ENCODE measurements around the gene NREP.

The NREP gene

DNA sequence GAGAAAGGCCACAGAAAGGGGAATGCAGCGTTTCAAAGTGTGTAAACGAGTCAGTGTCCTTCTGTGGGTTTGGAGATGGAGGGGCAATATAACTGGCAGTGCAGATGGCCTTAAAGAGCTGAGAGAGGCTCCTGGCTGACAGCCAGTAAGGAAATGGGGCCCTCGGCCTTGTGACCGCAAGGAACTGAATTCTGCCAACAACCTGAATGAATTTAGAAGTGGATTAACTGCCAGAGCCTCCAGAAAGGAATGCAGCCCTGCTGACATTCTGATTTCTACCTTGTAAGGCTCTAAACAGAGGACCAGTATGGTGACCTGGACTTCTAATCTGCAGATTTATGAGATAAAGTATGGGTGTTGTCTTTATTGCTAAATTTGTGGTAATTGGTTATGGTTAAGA is 17.5 kb upstream of the NREP start:
- TF ChIP-seq CTCF (IDR thresholded peaks at IDR 0.05; ENCODE audit: borderline replicate concordance, extremely low read depth, low read length, poor library complexity, severe bottlenecking) = no peak
- no peak for TF ChIP-seq EZH2 (IDR thresholded peaks at IDR 0.05; ENCODE audit: borderline replicate concordance, low read depth, low read length, severe bottlenecking)
- Histone ChIP-seq H3K36me3 (ENCODE audit: insufficient read depth, low read length) (no peaks in the 10 kb centered on the region), H3K4me3 (ENCODE audit: low read depth in 1 of 2, low read length in 2 of 2) (peak overlapping the region in 1 of 2 experiments; percentile 12; a peak in 1 of 4 replicates), H4K20me1 (ENCODE audit: insufficient read depth, low read length) (no peaks in the 10 kb centered on the region), H3K27ac (ENCODE audit: low read length) (peak overlapping the region; percentile 94), H3K4me1 (ENCODE audit: insufficient read depth, low read length) (peaks cover 79% of the 10 kb centered on the region), H3K4me2 (ENCODE audit: insufficient read depth, low read length) (peak overlapping the region; percentile 52), H3K79me2 (ENCODE audit: insufficient read depth, low read length) (no peaks in the 10 kb centered on the region), H3K27me3 (ENCODE audit: insufficient read depth, low read length, poor library complexity) (no peaks in the 10 kb centered on the region), H3K9me3 (ENCODE audit: insufficient read depth, low read length, severe bottlenecking) (no peaks in the 10 kb centered on the region), H3K9ac (ENCODE audit: low read depth, low read length) (peak overlapping the region; percentile 58), H2AFZ (ENCODE audit: low read depth, low read length) (peak overlapping the region; percentile 7; the same call in 1 of the 2 replicates)
- peak; percentile 92 for DNase-seq
- ATAC-seq (ENCODE audit: insufficient read depth, low read depth) = peak; percentile 86

DNA sequence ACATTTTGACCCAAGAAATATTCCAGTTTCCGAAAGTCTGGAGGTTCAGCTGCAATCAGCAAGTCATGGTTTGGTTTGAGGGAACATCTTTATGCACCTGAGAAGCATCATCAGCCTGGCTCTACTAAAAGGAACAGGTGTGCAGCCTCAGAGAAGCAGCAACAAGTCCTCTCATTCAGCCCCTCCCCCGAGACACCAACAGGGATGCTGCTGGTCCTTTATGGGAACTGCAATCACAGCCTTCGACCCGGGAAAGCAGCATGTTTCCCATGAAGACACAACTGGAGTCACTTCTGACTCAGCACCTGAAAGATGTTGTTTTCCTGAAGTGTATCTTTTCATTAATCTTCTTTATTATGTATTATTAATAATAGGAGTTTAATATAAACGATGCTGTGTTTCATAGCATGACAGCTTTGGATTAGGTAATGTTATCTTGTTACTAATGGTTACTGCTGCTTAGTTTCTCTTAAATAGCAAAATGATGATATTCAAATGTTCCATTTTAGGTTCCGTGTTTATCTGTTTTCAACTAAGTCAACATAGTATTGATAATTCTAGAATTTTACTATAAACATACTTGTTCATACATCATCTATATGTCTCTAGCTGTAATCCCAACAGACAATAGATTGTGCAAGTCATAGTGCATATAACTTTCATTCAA is 15.6 kb upstream of the NREP start:
- H3K9me3 ChIP-seq (ENCODE audit: insufficient read depth, low read length, severe bottlenecking) = no peaks in the 10 kb centered on the region
- TF ChIP-seq CTCF (IDR thresholded peaks at IDR 0.05; ENCODE audit: borderline replicate concordance, extremely low read depth, low read length, poor library complexity, severe bottlenecking) = no peak
- H3K79me2 ChIP-seq (ENCODE audit: insufficient read depth, low read length) = no peaks in the 10 kb centered on the region
- ATAC-seq (ENCODE audit: insufficient read depth, low read depth) (no peak), DNase-seq (peak; percentile 49)
- H3K4me1 ChIP-seq (ENCODE audit: insufficient read depth, low read length) = peaks cover 72% of the 10 kb centered on the region
- H3K4me3 ChIP-seq (ENCODE audit: low read depth in 1 of 2, low read length in 2 of 2) = no peak overlapping the region
- H3K27ac ChIP-seq (ENCODE audit: low read length) = peak overlapping the region; percentile 94; the same call in 1 of the 2 replicates
- no peaks in the 10 kb centered on the region for H3K36me3 ChIP-seq (ENCODE audit: insufficient read depth, low read length)
- H4K20me1 ChIP-seq (ENCODE audit: insufficient read depth, low read length) = no peaks in the 10 kb centered on the region
- H3K4me2 ChIP-seq (ENCODE audit: insufficient read depth, low read length) = no peak overlapping the region
- no peak overlapping the region for H2AFZ ChIP-seq (ENCODE audit: low read depth, low read length)
- H3K27me3 ChIP-seq (ENCODE audit: insufficient read depth, low read length, poor library complexity) = no peaks in the 10 kb centered on the region
- no peak overlapping the region for H3K9ac ChIP-seq (ENCODE audit: low read depth, low read length)

GRCh38 chr5:111769541-111769940 is 12.5 kb upstream of the NREP start:
- ATAC-seq (ENCODE audit: insufficient read depth, low read depth) = no peak
- Histone ChIP-seq H3K4me1 (ENCODE audit: insufficient read depth, low read length) (peaks cover 42% of the 10 kb centered on the region), H3K79me2 (ENCODE audit: insufficient read depth, low read length) (no peaks in the 10 kb centered on the region)

More at GRCh38 chr5:111769541-111769940, 12.5 kb upstream of the NREP start:
- Histone ChIP-seq H3K27me3 (ENCODE audit: insufficient read depth, low read length, poor library complexity) (no peaks in the 10 kb centered on the region), H4K20me1 (ENCODE audit: insufficient read depth, low read length) (no peaks in the 10 kb centered on the region), H3K9ac (ENCODE audit: low read depth, low read length) (no peak overlapping the region), H2AFZ (ENCODE audit: low read depth, low read length) (peak overlapping the region; percentile 13; the same call in 1 of the 2 replicates), H3K4me2 (ENCODE audit: insufficient read depth, low read length) (no peak overlapping the region), H3K27ac (ENCODE audit: low read length) (peak overlapping the region; percentile 16; the same call in 1 of the 2 replicates), H3K9me3 (ENCODE audit: insufficient read depth, low read length, severe bottlenecking) (no peaks in the 10 kb centered on the region), H3K4me3 (ENCODE audit: low read depth in 1 of 2, low read length in 2 of 2) (no peak overlapping the region), H3K36me3 (ENCODE audit: insufficient read depth, low read length) (no peaks in the 10 kb centered on the region)
- no peak for DNase-seq
- TF ChIP-seq CTCF (IDR thresholded peaks at IDR 0.05; ENCODE audit: borderline replicate concordance, extremely low read depth, low read length, poor library complexity, severe bottlenecking) = no peak
- TF ChIP-seq EZH2 (IDR thresholded peaks at IDR 0.05; ENCODE audit: borderline replicate concordance, low read depth, low read length, severe bottlenecking) = no peak
